OCI-LY7 (cell line): ENCODE results near the gene PRKG1. TPM values are rescaled to one million over a fixed set of nuclear protein-coding genes. Genes with fewer than 3 reads are reported as not detected.

Source experiments
- BruUV-seq: library from RNA; stranded (reverse); fragments of 400-500 nt; replicated peaks from 2 replicates; lab custom pipeline; 2021; lab: Mats Ljungman, UMichigan
- CTCF ChIA-PET: fragments of 300-600 bp; sonication (Branson Sonifier 250); formaldehyde crosslinking; loops from one replicate; lab custom pipeline; 2022; ENCODE audit warnings: antibody characterized with exemption; ENCODE audit not compliant: unreplicated experiment; lab: Charles Lee
- POLR2A ChIA-PET: fragments of 300-600 bp; sonication (Branson Sonifier 250); formaldehyde crosslinking; loops from one replicate; lab custom pipeline; 2022; ENCODE audit warnings: antibody characterized with exemption; lab: Charles Lee
- DNase-seq: peaks from one replicate; pipeline ENCODE4 v3.0.0-alpha.2; 2015; ENCODE audit warnings: low spot score
- H2AFZ ChIP-seq: fragments of 200-600 bp; sonication (generic), shearing (Covaris generic); 2 replicates; pipeline ENCODE4 v1.6.1; 2014; ENCODE audit warnings: mild to moderate bottlenecking, antibody characterized with exemption, low read length, moderate library complexity
- H3K27ac ChIP-seq: fragments of 200-600 bp; sonication (generic); 2 replicates; pipeline ENCODE4 v1.5.1; 2014; ENCODE audit warnings: mixed run types, low read depth, mild to moderate bottlenecking, moderate library complexity, low read length, inconsistent platforms; ENCODE audit not compliant: poor library complexity, severe bottlenecking
- H3K36me3 ChIP-seq: fragments of 200-600 bp; sonication (generic); 2 replicates; pipeline ENCODE4 v1.6.1; 2014; ENCODE audit warnings: mild to moderate bottlenecking, antibody characterized with exemption, low read length, moderate library complexity, mixed read lengths; ENCODE audit not compliant: insufficient read depth
- H3K4me1 ChIP-seq: fragments of 200-600 bp; sonication (generic); 2 replicates; pipeline ENCODE4 v1.5.1; 2014; ENCODE audit warnings: mild to moderate bottlenecking, low read length; ENCODE audit not compliant: insufficient read depth, poor library complexity, severe bottlenecking
- H3K4me2 ChIP-seq: fragments of 200-600 bp; sonication (generic); 2 replicates; pipeline ENCODE4 v1.6.1; 2014; ENCODE audit warnings: mild to moderate bottlenecking, low read length
- H3K4me3 ChIP-seq: fragments of 200-600 bp; sonication (generic); 2 replicates; pipeline ENCODE4 v1.5.1; 2014; ENCODE audit warnings: mild to moderate bottlenecking, low read depth, low read length; ENCODE audit not compliant: poor library complexity, severe bottlenecking
- H3K79me2 ChIP-seq: fragments of 200-600 bp; sonication (generic); 2 replicates; pipeline ENCODE4 v1.6.1; 2016; ENCODE audit warnings: low read depth, mild to moderate bottlenecking, low read length, moderate library complexity, mixed read lengths; ENCODE audit not compliant: insufficient read depth
- H3K9me2 ChIP-seq: fragments of 200-600 bp; sonication (generic); 2 replicates; pipeline ENCODE4 v1.6.1; 2016; ENCODE audit warnings: mild to moderate bottlenecking, low read length, mixed read lengths; ENCODE audit not compliant: insufficient read depth
- H3K9me3 ChIP-seq: fragments of 200-600 bp; sonication (generic); 2 replicates; pipeline ENCODE4 v1.6.1; 2014; ENCODE audit warnings: mild to moderate bottlenecking, mixed run types, low read length, mixed read lengths
- H4K20me1 ChIP-seq: fragments of 200-600 bp; sonication (generic); 2 replicates; pipeline ENCODE4 v1.6.1; 2014; ENCODE audit warnings: mild to moderate bottlenecking, antibody characterized with exemption, low read length, moderate library complexity, mixed read lengths; ENCODE audit not compliant: insufficient read depth
- EZH2phosphoT487 ChIP-seq: fragments of 200-600 bp; sonication (generic); IDR thresholded peaks from 2 replicates; pipeline ENCODE4 v1.6.1; 2018; ENCODE audit warnings: low read depth, borderline replicate concordance, mild to moderate bottlenecking, mixed run types, antibody characterized with exemption, low read length, moderate library complexity, mixed read lengths
- intact Hi-C: fragments of 100-400 bp; cut with micrococcal nuclease; formaldehyde crosslinking; loops from one replicate; pipeline ENCODE4 v1.10.0; 2022; ENCODE audit not compliant: unreplicated experiment
- total RNA-seq, 2 experiments: library from RNA; depleted of rRNA in 1 of 2; stranded (reverse); fragments of >200 nt in 1 of 2; shearing (Covaris generic) in 1 of 2; gene quantifications; 2 replicates each; pipeline ENCODE4 v1.2.3, GENCODE V29; 2014 to 2022
- TF ChIP-seq, protein P1 (sequence below): fragments of 200-600 bp; sonication (generic); conservative IDR thresholded peaks from 2 replicates; pipeline ENCODE4 v1.5.1; 2014; ENCODE audit warnings: mild to moderate bottlenecking, antibody characterized with exemption, low read length, moderate library complexity, mixed read lengths

Gene PRKG1
- total RNA-seq, 2 experiments from 2014 or later: not detected

DNA sequence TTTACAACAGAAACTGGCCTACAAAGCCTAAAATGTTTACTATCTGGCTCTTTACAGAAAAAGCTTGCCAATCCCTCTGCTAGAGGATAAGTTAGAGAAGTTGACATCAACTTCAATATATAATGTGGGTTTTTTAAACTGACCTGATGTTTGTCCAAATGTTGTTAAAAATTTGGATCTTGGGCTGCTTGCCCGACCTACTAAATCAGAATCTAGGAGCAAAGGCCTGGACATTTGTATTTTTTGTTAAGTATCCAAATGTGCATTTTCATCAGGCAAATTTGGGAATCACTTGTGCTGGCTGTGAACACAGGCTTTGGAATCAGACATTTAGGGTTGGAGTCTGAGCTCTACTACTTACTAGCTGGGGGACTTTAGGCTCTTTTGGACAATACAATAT lies 877.8 kb downstream of the PRKG1 start:
- ChIA-PET POLR2A (interaction anchor here (0.5 to 0.6 kb wide), 3 partner anchors 35 to 660 kb away, joined by 3 to 5 read pairs (median 4); no protein-coding TSS in a partner anchor), CTCF (no interaction called here)
- intact Hi-C loops: no loop called here

DNA sequence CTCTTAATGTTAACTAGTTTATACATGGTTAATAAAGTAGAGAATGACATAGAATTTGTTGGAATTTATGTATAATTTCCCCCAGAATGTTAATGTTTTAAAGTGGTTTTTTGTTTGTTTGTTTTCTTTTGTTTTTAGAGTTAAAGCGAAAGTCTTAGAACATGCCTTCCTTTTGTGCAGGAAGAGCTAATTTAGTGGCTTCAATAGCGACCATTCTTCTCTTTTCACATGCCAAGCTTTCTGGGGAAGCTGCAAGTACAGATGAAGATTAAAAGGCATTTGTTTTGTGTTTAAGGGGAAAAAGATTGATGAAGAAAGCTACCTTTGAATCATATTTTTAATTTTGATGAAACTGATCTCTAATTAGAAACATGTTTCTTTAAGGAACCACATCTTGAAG lies 881.4 kb downstream of the PRKG1 start:
- Histone ChIP-seq H3K9me2 (no peaks in the 10 kb centered on the region), H4K20me1 (no peaks in the 10 kb centered on the region), H3K27ac (no peak overlapping the region), H3K4me1 (no peaks in the 10 kb centered on the region), H3K79me2 (no peaks in the 10 kb centered on the region; the same call in 1 of the 2 replicates), H2AFZ (no peak overlapping the region), H3K36me3 (no peaks in the 10 kb centered on the region), H3K4me2 (no peak overlapping the region), H3K9me3 (no peaks in the 10 kb centered on the region), H3K4me3 (no peak overlapping the region)
- no TSS peak for BruUV-seq
- TF ChIP-seq, protein P1, sequence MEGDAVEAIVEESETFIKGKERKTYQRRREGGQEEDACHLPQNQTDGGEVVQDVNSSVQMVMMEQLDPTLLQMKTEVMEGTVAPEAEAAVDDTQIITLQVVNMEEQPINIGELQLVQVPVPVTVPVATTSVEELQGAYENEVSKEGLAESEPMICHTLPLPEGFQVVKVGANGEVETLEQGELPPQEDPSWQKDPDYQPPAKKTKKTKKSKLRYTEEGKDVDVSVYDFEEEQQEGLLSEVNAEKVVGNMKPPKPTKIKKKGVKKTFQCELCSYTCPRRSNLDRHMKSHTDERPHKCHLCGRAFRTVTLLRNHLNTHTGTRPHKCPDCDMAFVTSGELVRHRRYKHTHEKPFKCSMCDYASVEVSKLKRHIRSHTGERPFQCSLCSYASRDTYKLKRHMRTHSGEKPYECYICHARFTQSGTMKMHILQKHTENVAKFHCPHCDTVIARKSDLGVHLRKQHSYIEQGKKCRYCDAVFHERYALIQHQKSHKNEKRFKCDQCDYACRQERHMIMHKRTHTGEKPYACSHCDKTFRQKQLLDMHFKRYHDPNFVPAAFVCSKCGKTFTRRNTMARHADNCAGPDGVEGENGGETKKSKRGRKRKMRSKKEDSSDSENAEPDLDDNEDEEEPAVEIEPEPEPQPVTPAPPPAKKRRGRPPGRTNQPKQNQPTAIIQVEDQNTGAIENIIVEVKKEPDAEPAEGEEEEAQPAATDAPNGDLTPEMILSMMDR: no peak
- TF ChIP-seq EZH2phosphoT487: no peak
- ChIA-PET POLR2A (interaction anchor here (0.5 kb wide), 1 partner anchor 47 kb away, joined by 3 read pairs; no protein-coding TSS in a partner anchor), CTCF (no interaction called here)
- no peak for DNase-seq
- intact Hi-C loops: no loop called here

More for the DNA sequence above, 877.8 kb downstream of the PRKG1 start:
- no peaks in the 10 kb centered on the region; the same call in 1 of the 2 replicates for H3K79me2 ChIP-seq
- no peak overlapping the region for H3K4me2 ChIP-seq
- BruUV-seq: no TSS peak
- no peak overlapping the region for H3K4me3 ChIP-seq
- H3K27ac ChIP-seq: no peak overlapping the region
- H3K9me2 ChIP-seq: no peaks in the 10 kb centered on the region
- TF ChIP-seq, protein P1: no peak
- TF ChIP-seq EZH2phosphoT487: no peak
- H3K36me3 ChIP-seq: no peaks in the 10 kb centered on the region
- H3K9me3 ChIP-seq: no peaks in the 10 kb centered on the region
- H4K20me1 ChIP-seq: no peaks in the 10 kb centered on the region
- H2AFZ ChIP-seq: no peak overlapping the region
- no peaks in the 10 kb centered on the region for H3K4me1 ChIP-seq
- no peak for DNase-seq

DNA sequence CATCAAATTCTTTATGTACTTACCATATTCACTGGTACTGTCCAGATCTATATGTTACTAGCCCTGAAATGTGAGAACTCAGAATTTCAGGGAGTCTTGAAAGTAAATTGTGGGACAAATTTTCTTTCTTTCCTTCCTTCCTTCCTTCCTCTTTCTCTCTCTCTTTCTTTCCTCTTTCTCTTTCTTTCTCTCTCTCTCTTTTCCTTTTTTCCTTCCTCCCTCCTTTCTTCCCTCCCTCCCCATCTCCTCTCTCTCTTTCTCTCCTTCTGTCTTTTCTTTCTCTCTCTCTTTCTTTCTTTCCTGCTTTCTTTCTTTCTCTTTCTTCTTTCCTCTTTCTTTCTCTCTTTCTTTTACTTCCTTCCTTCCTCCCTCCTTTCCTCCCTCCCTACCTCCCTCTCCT lies 882.5 kb downstream of the PRKG1 start:
- DNase-seq: no peak
- Histone ChIP-seq H3K27ac (no peak overlapping the region), H4K20me1 (no peaks in the 10 kb centered on the region), H3K4me2 (no peak overlapping the region), H2AFZ (no peak overlapping the region), H3K36me3 (no peaks in the 10 kb centered on the region), H3K79me2 (no peaks in the 10 kb centered on the region; the same call in 1 of the 2 replicates), H3K9me2 (no peaks in the 10 kb centered on the region), H3K4me1 (no peaks in the 10 kb centered on the region), H3K9me3 (no peaks in the 10 kb centered on the region), H3K4me3 (no peak overlapping the region)
- TF ChIP-seq, protein P1: no peak
- no peak for TF ChIP-seq EZH2phosphoT487
- ChIA-PET CTCF (no interaction called here), POLR2A (no interaction called here)
- intact Hi-C loops: no loop called here
- no TSS peak for BruUV-seq
